GM12892 (cell line): ENCODE results near the gene CEP104.

Experiments
- POLR2A ChIP-seq: IDR thresholded peaks from 2 replicates; pipeline ENCODE4 v1.6.1; 2011; ENCODE audit warnings: low read depth, low read length, control low read depth
- POLR2AphosphoS5 ChIP-seq: IDR thresholded peaks from 2 replicates; pipeline ENCODE4 v1.6.1; 2011; ENCODE audit warnings: low read depth, low read length, control low read depth

DNA sequence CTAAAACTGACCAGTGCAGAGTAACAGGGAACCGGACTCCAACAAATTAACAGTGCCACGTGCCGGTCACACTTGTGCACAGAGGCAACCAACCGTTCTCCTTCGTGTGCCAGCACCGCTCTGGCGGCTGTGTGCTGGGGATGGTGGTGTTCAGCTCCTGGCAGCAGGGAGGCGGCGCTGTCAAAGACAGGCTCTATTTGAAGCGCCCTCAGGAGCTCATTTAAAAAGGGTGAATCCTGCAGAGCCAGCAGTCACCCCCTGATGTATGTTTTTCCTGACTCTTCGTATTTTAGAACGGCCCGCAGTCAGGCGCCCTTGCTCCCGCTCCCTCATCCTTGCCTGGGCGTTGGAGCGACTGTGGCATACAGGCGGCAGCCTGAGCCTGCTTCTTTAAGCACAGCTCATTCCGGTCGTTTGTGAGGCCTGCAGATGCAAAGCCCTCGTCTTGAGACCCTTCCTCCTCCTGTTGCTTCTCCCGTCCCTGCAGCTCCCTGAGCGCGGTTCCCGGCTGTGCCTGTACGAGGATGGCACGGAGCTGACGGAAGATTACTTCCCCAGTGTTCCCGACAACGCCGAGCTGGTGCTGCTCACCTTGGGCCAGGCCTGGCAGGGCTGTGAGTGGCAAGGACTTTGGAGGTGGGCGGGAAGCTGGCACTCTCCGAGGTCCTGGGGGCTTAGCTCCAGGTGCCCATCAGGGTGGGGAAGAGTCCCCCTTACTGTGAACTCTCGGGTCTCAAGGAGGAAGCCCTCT lies 1.4 kb upstream of the CEP104 start:
- no peak for TF ChIP-seq POLR2A
- TF ChIP-seq POLR2AphosphoS5 = no peak
